ENCODE data around the gene NCCRP1.

The NCCRP1 gene, protein sequence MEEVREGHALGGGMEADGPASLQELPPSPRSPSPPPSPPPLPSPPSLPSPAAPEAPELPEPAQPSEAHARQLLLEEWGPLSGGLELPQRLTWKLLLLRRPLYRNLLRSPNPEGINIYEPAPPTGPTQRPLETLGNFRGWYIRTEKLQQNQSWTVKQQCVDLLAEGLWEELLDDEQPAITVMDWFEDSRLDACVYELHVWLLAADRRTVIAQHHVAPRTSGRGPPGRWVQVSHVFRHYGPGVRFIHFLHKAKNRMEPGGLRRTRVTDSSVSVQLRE

DNA sequence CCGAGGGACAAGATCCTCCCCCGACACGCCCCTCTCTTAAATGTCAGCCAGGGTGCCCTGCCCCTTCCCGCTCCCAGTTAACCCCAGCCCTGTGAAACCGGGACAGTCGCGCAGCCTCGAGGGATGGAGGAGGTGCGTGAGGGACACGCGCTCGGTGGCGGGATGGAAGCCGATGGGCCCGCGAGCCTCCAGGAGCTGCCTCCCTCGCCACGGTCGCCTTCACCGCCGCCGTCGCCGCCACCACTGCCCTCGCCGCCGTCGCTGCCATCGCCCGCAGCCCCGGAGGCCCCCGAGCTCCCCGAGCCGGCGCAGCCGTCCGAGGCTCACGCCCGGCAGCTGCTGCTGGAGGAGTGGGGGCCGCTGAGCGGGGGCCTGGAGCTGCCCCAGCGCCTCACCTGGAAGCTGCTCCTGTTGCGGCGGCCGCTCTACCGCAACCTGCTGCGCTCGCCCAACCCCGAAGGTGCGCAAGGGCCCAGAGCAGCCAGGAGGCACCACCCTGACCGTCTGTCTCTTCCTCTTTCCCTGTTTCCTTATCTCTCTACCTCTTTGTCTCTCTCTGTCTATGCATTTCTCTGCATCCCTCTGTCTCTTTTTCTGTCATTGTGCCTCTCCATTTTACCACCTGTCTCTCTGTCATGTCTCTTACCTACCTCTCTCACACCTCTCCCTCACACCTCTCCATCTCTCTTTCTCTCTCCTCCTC, at the start of gene NCCRP1:
Gene NCCRP1, plus strand, starts transcription at position 105 of the 703 bp plus-strand sequence. Its CDS starts 19 bp downstream, at position 124.
- TF ChIP-seq, protein P1, sequence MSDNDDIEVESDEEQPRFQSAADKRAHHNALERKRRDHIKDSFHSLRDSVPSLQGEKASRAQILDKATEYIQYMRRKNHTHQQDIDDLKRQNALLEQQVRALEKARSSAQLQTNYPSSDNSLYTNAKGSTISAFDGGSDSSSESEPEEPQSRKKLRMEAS (IDR thresholded peaks at IDR 0.05), result peak; percentile 89
- TF ChIP-seq TEAD4 (IDR thresholded peaks at IDR 0.05), result no peak

DNA sequence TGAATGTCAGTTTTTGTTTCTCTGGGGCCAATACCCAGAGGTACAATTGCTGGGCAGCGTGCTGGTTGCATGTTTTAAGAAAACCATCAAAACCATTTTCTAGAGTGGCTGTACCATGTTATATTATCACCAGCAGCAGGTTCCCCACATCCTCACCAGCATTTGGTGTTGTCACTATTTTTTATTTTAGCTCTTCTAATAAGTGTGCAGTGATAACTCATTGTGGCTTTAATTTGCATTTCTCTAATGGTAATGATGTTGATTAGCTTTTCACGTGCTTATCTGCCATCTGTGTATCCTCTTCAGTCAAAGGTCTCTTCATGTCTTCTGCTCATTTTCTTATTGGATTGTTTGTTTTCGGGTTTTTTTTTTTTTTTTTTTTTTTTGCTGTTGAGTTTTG, 49.3 kb upstream of the NCCRP1 start:
- TF ChIP-seq RAD21 (IDR thresholded peaks at IDR 0.05; ENCODE audit: low read depth), result no peak

DNA sequence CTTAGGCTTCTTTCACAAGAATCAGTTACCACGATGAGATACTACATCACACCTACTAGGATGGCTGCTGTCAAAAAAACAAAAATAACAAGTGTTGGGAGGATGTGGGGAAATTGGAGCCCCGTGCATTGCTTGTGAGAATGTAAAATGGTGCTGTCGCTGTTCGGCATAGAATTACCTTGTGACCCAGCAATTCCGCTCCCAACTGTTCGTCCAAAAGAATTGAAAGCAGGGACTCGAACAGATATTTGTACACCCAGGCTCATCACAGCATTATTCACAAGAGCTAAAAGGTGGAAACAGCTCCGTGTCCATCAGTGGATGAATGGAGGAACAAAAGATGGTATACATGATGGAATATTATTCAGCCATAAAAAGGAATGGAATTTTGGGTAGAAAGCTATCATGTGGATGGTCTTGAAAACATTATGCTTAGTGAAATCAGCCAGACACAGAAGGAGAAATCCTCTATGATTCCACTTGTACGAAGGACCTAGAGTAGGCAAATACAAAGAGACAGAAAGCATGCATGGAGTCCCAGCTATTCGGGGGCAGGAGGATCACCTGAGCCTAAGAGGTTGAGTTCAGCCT, 47.7 kb upstream of the NCCRP1 start:
- TF ChIP-seq TCF12 (IDR thresholded peaks at IDR 0.05; ENCODE audit: low read depth) (no peak), RAD21 (IDR thresholded peaks at IDR 0.05; ENCODE audit: low read depth) (no peak), ZBTB7A (IDR thresholded peaks at IDR 0.05; ENCODE audit: low read depth) (no peak), NFIC (IDR thresholded peaks at IDR 0.05) (no peak), EGR1 (IDR thresholded peaks at IDR 0.05) (no peak), EP300 (IDR thresholded peaks at IDR 0.05; ENCODE audit: borderline replicate concordance) (no peak), TEAD4 (IDR thresholded peaks at IDR 0.05) (no peak), FOXM1 (IDR thresholded peaks at IDR 0.05; ENCODE audit: borderline replicate concordance, low read depth) (no peak), CEBPB (IDR thresholded peaks at IDR 0.05) (no peak), YY1 (IDR thresholded peaks at IDR 0.05; ENCODE audit: low read depth) (no peak), TAF1 (IDR thresholded peaks at IDR 0.05; ENCODE audit: low read depth) (no peak), CREB1 (IDR thresholded peaks at IDR 0.05; ENCODE audit: low read depth) (no peak)
- TF ChIP-seq, protein P2, sequence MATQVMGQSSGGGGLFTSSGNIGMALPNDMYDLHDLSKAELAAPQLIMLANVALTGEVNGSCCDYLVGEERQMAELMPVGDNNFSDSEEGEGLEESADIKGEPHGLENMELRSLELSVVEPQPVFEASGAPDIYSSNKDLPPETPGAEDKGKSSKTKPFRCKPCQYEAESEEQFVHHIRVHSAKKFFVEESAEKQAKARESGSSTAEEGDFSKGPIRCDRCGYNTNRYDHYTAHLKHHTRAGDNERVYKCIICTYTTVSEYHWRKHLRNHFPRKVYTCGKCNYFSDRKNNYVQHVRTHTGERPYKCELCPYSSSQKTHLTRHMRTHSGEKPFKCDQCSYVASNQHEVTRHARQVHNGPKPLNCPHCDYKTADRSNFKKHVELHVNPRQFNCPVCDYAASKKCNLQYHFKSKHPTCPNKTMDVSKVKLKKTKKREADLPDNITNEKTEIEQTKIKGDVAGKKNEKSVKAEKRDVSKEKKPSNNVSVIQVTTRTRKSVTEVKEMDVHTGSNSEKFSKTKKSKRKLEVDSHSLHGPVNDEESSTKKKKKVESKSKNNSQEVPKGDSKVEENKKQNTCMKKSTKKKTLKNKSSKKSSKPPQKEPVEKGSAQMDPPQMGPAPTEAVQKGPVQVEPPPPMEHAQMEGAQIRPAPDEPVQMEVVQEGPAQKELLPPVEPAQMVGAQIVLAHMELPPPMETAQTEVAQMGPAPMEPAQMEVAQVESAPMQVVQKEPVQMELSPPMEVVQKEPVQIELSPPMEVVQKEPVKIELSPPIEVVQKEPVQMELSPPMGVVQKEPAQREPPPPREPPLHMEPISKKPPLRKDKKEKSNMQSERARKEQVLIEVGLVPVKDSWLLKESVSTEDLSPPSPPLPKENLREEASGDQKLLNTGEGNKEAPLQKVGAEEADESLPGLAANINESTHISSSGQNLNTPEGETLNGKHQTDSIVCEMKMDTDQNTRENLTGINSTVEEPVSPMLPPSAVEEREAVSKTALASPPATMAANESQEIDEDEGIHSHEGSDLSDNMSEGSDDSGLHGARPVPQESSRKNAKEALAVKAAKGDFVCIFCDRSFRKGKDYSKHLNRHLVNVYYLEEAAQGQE (IDR thresholded peaks at IDR 0.05; ENCODE audit: low read depth), result no peak
- TF ChIP-seq, protein P3, sequence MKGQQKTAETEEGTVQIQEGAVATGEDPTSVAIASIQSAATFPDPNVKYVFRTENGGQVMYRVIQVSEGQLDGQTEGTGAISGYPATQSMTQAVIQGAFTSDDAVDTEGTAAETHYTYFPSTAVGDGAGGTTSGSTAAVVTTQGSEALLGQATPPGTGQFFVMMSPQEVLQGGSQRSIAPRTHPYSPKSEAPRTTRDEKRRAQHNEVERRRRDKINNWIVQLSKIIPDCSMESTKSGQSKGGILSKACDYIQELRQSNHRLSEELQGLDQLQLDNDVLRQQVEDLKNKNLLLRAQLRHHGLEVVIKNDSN (IDR thresholded peaks at IDR 0.05), result no peak
- TF ChIP-seq, protein P1 (IDR thresholded peaks at IDR 0.05), result no peak

DNA sequence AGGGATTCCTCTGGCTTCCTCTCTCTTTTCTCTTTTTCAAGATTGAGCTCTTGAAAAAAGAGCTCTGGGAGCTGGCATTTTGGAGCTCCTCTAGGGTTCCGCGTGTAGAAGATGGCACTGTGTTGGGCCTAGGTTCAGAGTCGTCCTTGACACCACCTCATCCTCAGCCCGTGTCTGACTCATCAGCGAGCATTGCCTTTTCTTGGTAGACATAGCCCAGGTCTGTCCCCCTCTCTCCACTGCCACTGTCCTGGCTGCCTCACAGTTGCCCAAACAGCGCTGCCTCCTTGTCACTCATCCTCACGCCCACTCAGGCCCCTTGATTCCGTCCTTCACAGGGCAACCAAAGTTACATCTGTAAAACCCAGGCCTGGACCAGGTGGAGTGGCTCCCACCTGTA, 46.5 kb upstream of the NCCRP1 start:
- TF ChIP-seq CREB1 (IDR thresholded peaks at IDR 0.05; ENCODE audit: low read depth) (no peak), NFIC (IDR thresholded peaks at IDR 0.05) (no peak), ZBTB7A (IDR thresholded peaks at IDR 0.05; ENCODE audit: low read depth) (no peak), CEBPB (IDR thresholded peaks at IDR 0.05) (no peak), YY1 (IDR thresholded peaks at IDR 0.05; ENCODE audit: low read depth) (no peak), EGR1 (IDR thresholded peaks at IDR 0.05) (no peak), TEAD4 (IDR thresholded peaks at IDR 0.05) (no peak), TCF12 (IDR thresholded peaks at IDR 0.05; ENCODE audit: low read depth) (no peak), FOXM1 (IDR thresholded peaks at IDR 0.05; ENCODE audit: borderline replicate concordance, low read depth) (no peak), TAF1 (IDR thresholded peaks at IDR 0.05; ENCODE audit: low read depth) (no peak), EP300 (IDR thresholded peaks at IDR 0.05; ENCODE audit: borderline replicate concordance) (no peak), RAD21 (IDR thresholded peaks at IDR 0.05; ENCODE audit: low read depth) (no peak)
- TF ChIP-seq, protein P1 (IDR thresholded peaks at IDR 0.05), result no peak
- TF ChIP-seq, protein P2 (IDR thresholded peaks at IDR 0.05; ENCODE audit: low read depth), result no peak
- TF ChIP-seq, protein P3 (IDR thresholded peaks at IDR 0.05), result no peak

DNA sequence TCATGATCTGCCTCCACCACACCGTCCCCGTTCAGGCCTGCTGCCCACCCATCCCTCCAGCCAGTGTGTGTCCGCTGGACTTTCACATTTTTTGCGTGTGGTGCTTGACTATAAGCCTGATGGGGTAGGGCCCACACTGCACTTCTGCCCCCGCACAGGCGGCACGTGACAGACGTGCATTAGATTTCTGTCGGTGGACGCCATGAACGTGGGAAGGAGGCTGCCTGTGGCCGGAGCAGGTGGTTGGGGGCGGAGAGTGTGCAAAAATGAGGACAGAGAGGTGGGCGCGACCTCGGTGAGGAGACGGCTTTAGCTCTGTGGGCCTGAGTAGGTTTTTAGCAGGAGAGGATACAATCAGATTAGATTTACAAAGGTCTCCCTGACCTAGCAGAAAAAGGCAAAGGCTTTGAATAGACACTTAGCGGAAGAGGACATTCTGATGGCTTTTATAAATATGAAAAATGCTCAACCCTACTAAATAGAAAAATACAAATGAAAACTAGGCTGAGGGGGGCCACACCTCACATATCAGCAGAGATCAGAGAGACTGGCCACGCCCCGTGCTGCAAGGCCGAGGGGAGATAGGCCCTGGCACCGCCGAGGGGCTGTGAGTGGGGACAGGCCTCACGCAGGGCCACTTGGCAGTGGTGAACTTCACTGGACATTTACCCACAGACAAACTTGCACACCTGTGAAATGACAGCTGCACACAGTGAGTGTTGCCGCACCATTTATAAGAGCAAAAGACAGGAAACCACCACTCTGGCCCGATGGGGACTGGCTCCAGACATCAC, 45.8 kb upstream of the NCCRP1 start:
- TF ChIP-seq, protein P1 (IDR thresholded peaks at IDR 0.05), result no peak
- TF ChIP-seq EP300 (IDR thresholded peaks at IDR 0.05; ENCODE audit: borderline replicate concordance), result no peak
- no peak for TF ChIP-seq TEAD4 (IDR thresholded peaks at IDR 0.05)
- no peak for TF ChIP-seq FOXM1 (IDR thresholded peaks at IDR 0.05; ENCODE audit: borderline replicate concordance, low read depth)
- TF ChIP-seq RAD21 (IDR thresholded peaks at IDR 0.05; ENCODE audit: low read depth), result no peak
